A549 treated with AZD9567 at 1 μM for 4 hours (cell line): ENCODE data around the gene DYRK3. TPM values are rescaled to one million over a fixed set of nuclear protein-coding genes. Genes with fewer than 3 reads are reported as not detected.

ENCODE experiments used
- total RNA-seq: library from RNA; stranded (reverse); fragments of 200-300 nt; extraction: Qiagen RNA extraction; gene quantifications from 5 replicates; pipeline ENCODE4 v1.2.3, GENCODE V29; 2022; ENCODE audit not compliant: insufficient read depth

The DYRK3 gene
- total RNA-seq, result 9.8 to 14.2 TPM (median 10.4 TPM) in 5 replicates

GRCh38 chr1:206635080-206635977 is at the start of gene DYRK3:
Gene DYRK3 (plus strand): TSS chr1:206635536. CDS start chr1:206635704, 168 bp downstream.

GRCh38 chr1:206612129-206612876 is 23.0 kb upstream of the DYRK3 start, which contains the start of gene EIF2D:
Gene EIF2D (minus strand): TSS chr1:206612465. CDS start chr1:206612342, 123 bp downstream.

DNA sequence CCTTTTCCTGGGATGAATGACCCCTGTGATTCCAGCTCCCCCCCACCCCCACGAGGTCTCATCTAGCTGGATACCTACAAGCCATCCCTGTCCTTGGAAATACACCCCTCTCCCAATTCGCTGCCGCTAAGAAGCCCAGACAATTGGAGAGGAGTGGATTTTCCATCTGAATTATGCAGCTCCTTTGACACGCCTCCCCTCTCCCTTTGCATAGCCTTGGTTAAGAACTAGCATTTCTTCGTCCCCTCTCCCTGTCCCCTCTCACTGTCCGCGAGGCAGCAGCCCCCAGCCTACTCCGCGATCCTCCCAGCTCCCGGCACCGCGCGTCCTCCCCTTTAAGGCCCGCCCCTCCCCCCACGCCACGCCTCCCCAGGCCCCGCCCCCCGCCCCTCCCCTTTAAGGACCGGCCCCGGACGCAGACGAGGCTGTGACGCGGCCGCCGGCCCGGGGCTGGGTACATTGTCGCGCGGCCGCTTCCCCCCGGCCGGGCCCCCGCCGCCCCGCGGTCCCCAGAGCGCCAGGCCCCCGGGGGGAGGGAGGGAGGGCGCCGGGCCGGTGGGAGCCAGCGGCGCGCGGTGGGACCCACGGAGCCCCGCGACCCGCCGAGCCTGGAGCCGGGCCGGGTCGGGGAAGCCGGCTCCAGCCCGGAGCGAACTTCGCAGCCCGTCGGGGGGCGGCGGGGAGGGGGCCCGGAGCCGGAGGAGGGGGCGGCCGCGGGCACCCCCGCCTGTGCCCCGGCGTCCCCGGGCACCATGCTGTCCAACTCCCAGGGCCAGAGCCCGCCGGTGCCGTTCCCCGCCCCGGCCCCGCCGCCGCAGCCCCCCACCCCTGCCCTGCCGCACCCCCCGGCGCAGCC is 49.4 kb downstream of the DYRK3 start, which contains the start of gene MAPKAPK2:
MAPKAPK2 (plus strand) TSS at position 428 of the 856 bp plus-strand sequence; CDS start at position 753, 325 bp downstream.

Other genes with a start within 250 kb of the DYRK3 start
- 5.4 to 6.9 TPM (median 6.3 TPM) in 5 replicates for gene IKBKE, start 165.1 kb upstream of the DYRK3 start, total RNA-seq
- gene RASSF5, start 128.0 kb upstream of the DYRK3 start, total RNA-seq, result 0.80 to 1.0 TPM (median 0.86 TPM) in 4 of 5 replicates, not detected in the other
- gene EIF2D, start 23.1 kb upstream of the DYRK3 start, total RNA-seq, result 32.0 to 39.7 TPM (median 33.9 TPM) in 5 replicates
- gene MAPKAPK2, start 49.4 kb downstream of the DYRK3 start, total RNA-seq, result 69.2 to 78.1 TPM (median 70.3 TPM) in 5 replicates
- not detected in 5 replicates for gene IL19, start 135.2 kb downstream of the DYRK3 start, total RNA-seq
- gene IL10, start 137.0 kb downstream of the DYRK3 start, total RNA-seq, result not detected in 5 replicates
- not detected in 5 replicates for gene IL20, start 230.1 kb downstream of the DYRK3 start, total RNA-seq